ENCODE measurements around the gene SND1.

SND1 gene

DNA sequence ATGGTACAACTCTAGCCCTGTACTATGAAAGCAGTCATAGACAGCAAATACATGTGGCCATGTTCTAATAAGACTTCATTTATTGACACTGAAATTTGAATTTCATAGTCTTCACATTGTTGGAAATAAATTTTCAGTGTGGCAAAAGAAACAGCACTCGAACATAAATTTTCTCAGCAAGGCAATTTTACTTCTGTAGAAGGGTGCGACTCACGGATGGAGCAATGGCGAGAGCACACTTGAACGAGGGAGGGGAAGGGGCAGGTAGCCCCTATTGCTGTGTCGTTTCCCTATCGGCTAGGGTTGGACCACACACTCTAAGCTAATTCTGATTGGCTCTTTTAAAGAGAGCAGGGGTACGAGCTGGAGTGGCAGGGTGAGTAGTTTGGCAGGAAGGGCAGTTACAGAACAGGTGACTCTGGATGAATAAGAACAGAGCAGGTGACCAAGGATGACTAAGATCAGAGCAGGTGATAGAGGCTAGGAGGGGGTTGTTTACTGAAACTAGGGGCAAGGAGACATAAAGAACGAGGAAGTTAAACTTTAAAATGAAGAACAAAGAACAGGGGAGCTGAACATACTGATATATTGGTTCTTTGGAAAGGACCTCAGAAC, 327.2 kb downstream of the SND1 start:
- no peak for DNase-seq

DNA sequence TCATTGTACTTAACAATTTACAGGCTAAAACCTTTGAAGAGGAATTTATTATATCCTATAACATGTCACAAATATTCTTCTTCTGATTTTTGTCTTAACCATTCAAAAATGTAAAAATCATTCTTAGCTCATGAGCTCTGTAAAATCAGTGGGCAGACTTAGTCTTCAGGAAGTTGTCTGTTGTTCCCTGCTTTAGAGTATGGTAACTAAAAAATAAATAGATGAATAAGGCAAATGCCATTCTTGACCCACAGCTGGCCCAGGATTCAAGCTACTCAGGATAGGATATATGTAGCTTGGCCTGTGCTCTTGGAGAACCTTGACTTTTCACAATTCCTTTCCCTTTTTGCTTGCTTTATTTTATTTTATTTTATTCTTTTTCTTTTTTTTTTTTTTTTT, 327.7 kb downstream of the SND1 start:
- DNase-seq, result no peak

DNA sequence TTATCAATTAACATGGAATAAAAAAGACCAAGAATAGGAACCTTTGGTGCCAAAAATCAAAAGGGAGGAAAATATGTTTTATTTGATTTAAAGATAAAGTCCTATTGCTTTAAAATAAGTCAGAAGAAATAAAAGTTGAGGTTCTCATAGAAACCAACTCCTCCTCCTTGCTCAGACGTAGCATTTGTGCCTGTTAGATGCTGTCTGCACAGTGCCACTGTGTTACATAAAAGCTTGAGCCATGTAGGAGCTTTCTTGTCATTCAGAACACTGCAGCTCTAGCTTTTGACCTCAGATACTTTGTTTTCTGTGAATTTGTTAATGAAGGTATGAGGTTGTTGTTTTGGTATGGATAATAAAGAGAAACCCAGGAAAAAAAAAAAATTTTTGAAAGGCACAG, 328.9 kb downstream of the SND1 start:
- DNase-seq, result no peak

DNA sequence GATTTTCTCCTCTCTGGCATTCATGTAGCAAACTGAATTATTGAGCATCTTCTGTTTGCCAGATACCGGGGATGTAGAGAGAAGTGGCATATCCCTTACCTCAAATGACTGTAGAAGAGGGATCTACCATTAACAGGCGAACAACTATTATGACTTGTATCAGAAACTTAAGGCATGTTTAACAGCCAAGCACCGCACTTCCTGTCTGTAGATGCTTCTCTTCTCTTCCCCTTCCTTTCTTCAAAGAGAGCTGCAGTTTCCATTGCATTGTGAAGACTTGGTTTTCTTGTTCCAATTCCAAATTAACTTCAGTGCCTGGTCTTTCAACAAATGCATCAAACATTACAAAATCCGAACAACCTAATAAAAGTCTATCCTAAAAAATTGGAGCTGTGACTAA, 330.0 kb downstream of the SND1 start:
- DNase-seq, result no peak

DNA sequence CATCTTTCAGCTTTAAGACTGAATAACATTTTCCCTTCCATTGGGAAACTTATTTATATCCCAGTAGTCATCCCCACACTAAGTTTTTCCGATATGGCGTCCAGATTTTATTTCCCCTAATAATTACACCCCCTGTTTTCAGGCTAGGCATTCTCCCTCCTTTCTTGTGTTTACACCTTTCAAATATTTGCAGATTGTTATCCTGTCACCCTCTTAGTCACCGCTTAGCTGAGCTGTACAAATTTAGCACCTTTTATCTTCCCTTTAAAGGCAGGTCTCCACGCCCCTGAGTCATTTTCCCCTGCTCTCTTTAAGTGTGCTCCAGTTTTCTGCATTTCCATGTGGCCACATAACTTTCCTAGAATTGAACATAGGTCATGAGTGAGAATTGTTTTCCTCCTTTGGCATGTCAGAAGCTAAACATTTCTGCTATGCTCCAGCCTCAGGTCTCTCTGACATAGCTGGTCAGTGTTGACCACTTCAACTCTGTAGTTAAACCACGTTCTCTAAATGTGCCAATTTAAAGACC, 331.9 kb downstream of the SND1 start:
- DNase-seq, result no peak

DNA sequence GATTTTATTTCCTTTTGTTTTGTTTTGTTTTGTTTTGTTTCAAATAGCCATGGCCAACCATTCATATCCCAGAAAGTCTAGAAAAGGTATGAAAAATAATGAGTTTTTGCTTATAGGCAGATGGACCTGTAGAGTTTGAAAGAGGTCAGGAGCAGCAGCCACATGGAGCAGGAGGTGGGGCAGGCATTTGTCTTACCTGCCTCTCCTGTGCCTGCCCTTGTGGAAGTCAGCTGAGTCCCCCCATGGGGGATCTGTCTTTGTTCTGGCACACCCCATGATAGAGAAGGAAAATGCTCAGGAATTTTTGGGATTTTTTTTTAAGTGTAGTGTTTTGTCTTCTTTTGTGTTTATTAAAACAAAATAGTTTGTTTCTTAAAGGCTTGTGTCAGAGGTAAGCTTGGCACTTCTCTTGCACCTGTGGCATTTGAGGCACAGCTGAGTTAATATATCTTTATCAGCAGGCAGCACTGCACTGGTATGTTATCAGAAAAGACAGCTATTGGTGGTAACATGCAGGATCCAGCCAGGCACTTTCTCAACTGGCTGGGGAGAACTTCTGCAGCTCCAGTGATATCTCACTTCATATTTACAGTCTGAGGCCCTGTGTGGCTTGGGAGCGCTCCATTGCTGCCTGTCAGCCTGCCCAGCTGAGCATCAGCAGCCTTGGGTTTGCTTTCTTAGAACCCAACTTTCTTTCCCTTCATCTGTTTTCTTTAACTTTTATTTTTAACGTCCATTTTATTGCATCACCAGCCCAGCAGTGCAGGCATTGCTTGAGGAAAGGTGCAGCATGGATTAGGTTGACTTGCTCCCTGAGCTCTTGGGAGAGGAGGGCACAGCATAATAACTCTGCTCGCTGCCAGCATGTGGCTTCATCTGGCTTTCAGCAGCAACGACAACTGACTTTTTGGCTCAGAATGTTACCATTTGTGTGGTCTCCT, 334.9 kb downstream of the SND1 start:
- DNase-seq, result no peak

DNA sequence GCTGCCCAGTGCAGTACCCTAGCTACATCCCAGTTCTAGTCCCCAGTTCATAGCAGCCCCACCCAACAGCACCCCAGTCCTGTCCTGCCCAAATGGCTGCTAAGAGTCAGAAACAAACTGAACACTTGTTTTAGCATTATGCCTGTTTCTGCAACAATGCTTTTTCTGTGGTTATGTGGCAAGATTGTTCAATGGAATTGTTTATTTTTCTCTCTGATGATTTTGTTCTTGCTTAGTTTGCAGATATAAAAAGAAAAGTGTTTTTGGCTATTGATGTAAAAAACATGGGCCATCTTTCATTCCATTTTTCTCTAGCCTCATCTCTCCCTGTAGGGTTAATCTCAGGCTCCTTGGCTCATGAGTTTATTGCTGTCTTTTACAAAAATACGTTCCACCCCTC, 336.8 kb downstream of the SND1 start:
- DNase-seq, result no peak

DNA sequence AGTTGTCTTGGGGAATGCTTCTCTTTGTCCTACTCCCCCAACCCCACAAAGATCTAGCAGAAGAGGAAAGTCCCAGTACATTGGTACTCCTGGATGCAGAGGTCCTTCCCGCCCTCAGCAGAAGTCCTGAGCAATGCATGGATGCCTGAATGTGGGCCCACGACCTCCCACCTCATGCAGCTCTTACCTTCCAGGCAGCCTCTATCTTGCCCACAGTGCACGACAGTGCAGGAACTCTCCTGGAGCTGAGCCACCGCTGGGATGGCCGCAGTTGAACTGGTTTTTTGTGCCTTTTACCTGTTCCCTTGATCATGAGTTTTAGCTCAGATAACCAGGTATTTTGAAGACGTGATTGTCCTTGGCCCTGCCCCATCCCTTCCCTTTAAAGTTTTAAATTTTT, 341.3 kb downstream of the SND1 start:
- DNase-seq, result no peak

DNA sequence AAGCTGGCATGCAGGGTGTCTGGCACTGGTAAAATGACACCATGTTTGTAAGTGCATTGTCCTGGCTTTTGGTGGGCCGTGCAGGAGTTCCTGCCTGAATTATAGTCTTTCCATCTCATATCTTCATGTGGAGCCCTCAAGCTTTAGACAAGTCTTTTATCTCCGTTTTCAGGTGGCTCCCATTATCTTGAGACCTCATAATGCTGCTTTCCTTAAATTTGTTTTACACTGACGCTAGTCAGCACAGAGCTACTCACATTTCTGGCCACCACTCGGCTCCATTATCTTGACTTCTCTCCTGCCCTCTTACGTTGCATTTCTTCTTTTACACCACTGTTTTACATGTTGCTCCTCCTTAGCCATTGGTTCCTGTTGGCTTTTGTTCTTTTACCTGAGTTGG, 342.0 kb downstream of the SND1 start:
- DNase-seq, result no peak

DNA sequence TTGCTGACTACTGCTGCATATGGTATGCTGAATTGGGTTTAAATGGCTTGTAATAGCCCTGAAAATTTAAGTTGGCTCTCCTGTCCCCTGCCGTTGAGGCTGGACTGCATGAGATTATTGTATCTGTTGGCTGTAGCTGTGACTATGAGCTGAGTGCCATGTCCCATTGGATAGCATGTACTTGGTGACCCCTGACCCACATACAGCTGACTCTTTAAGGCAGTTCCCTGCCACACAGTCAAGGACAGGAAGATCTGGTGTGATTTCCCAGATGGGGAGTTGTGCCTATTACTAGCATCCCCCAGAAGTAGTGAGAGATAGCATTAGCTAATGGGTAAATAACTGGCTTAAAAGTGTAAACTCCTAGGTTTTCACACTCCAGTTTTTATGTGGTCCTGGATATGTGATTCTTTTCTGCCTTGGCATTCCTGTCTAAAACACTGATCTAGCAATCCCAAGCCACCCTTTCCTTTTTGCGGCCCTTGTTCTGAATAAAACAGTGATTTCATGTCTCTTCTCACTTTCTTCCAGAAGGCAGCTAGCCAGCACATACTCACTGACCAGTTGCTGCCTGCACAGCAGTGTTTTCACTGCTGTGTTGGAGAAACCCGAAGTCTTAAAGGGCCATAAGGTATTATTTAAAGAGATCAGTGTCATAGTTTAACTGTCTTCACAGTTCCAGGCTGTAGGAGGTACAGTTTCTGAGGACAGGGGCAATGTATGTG, 343.3 kb downstream of the SND1 start:
- no peak for DNase-seq

DNA sequence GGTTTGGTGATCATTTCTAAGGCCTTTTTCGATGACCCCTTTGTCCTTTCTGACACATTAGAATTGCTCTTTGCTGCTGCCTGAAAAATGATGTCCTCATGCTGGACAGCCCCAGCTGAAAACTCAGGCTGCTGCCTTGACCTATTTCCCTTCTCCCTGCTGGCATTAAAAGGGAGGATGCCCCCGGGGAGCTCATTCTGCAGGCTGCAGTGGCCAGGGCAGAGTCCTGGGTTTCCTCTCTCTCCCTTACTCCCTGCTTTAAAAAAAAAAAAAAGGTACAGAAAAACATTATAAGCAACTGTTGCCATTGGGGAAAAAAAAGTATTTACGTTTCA, 343.9 kb downstream of the SND1 start:
- no peak for DNase-seq

DNA sequence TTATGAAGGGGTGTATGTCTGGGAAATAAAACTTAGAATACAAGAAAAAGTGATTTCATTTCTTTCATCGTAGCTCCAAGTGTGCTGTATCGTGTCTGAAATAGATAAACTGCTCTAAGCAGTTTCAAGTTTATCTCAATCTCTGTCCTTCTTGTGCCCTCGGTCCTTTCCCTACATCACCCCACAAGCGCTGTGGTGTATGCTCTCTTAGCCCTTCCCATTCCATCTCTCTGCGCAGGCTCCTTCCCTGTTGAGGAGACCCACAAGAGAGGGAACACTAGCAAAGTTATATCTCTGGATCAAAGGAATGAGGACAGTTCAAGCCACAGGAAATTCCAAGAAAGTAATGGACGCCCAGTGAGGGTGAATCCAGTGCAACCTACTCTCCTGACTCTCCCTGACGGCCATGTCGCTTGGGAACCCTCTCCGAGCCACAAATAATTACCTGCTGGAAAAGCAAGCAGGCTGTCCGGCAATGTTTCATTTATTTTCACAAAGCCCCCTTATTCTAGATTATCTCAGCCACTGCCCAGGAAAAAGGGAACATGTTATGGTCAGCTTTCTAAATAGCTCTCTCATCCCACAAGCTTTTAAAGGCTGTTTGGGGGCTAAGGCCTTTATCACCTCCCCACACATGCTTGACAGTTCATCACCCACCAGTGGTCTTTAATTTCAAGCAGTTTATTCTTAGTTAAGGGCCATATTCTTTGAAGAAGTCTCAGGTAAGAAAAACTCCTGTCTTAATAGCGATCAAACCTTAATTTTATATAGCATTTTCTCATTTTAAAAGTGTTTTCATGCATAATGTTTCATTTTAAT, 344.5 kb downstream of the SND1 start:
- no peak for DNase-seq

DNA sequence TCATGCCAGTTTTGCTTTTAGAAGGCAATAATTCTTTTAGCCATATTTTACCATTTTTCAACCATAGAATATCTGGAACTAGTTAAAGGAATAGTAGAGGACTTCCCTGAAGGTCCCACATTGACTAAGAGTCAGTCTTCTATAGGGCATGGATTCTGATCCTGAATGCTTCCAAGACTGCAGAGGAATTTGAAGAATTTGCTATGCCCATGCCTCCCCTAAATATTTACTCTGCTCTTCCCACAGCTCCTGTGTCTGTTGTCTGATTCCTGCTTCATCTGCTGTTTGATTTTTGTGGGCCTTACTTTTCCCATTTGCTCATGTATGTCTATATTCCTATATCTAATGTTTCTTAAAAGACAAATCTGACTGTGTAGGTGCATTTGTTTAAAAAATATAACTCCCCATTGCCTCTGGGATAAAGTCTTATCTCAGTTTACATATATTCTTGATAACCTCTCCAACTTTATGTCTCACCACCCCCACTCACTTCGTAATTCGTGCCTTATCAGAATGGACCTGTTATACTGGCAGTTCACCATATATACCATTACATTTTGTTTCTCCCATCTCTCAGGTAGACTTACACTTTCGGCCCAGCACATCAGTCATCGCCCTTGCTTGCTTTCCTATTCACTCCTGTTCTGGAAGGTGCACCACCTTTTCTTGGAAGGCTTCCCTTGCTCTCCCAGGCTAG, 345.4 kb downstream of the SND1 start:
- DNase-seq, result no peak

DNA sequence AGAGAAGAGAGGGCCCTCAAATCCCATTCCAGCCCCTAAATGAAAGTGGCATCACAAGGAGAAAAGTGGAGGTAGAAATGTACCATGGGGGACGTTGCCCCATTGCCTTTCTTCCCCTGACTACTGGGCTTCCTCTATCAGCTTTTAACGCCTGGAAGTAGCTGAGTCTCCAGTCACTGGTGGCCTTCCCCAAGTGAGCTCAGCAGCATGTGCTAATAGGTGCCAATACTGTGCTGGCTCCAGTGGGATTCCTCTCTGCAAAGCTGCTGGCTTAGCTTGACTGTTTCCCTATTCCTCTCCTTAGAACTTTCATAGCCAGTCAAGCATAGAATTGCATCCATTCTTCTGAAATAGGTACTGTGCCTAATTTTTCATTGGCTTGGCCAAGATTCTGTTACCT, 346.7 kb downstream of the SND1 start:
- DNase-seq, result no peak

DNA sequence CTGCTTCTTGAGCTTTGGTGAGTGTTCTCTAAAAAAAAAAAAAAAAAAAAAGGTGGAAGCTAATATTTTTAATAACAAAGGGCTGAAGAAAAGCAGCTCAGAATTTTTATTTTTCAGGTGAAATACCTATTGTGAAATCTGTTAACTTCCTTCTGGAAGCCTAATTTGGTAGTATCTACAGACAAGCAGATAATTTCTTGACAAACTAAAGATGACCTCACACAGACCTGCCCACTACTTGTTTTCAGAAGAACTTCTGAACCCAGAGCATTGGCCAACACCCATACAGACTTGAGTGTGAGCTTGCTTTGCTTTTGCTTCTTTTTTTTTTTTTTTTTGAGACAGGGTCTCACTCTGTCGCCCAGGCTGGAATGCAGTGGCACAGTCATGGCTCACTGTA, 348.1 kb downstream of the SND1 start:
- no peak for DNase-seq

DNA sequence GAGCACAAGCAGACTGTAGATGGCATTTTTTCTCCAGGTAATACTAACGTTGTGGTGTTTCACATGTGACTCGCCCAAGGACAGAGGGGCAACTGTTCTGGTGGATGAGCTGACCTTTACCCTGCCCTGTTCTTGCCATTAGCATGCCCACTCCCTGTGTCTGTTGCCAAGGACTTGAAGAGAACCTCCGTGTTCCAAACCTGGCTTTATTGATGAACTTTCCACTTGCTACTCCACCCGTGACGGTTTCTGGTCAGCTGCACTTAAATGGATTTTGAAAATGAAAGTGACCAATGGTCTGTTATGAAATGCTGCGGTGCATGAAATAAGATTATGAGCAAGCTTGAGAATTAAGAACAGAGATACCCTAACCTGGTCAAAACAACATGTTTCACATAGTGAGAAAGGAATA, 348.9 kb downstream of the SND1 start:
- DNase-seq, result no peak

DNA sequence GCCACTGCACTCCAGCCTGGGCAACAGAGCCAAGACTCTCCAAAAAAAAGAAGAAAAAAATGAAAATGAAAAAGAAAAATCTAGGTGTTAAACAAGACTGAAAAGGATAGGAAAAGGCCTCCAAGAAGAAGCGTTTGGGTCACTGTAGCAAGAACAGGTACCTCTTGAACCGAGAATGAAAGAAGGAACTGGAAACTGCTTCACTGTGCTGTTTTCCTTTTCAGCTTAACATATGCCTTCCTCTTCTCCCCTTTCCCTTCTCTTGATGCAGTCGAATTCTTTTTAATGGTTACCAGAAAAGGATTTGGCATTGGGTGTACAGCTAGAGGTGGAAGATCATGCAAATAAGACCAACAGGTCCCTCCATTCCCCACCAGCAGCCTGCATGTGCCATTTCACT, 351.2 kb downstream of the SND1 start:
- no peak for DNase-seq

DNA sequence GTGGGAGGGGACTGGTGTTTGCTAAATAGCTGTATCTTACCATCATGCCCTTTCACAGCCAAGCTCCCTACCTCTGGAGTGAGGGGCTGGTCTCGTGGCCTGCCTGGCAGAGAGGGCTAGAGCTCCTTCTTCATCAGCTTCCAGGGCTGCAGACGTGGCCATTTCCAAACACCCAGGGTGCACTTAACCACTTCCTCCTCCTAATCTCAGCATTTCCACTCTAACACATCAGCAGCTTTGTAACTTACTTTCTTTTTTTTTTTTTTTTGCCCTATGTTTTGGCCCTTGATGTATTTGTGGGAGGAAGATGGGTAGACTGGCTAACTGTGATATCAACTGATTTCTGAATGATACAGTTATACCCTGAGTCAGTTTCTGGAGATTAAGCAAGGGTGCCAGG, 351.8 kb downstream of the SND1 start:
- no peak for DNase-seq

DNA sequence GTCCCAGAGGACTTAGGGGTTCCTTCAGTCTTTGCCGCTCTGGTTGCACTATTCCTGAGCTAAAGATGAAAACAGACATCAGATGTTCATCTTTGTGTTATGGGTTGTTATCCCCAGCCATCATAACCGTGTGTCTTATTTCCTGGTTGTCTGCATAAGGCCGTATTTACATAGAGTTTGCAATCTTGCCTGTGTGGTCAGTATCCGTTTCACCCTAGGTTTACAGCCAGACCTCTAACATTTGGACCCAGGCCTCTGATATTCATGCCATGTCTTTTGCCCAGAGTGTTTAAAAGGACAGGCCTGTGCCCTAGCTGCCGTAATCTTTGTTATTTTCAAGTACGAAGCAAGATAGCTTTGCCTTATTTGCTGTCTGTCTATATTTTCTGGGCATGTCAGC, 352.6 kb downstream of the SND1 start:
- DNase-seq, result no peak

DNA sequence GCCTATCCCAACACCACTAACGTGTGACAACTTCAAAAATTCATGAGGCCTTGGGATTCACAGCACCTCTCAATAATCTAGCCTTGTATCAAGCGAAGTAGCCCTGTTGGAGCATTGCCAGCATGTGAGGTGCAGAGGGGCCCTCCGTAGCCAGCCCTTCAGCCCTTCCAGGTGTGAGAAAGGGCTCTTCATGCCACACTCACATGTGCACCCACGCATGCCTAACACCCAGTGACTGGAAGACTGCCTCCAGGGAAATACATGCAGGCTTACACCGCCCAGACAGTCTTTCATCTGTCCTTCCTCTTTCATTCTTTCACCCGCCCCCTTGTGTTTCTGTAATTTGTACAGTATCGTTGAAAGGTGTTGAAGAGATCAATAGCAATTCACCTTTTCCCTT, 353.1 kb downstream of the SND1 start:
- no peak for DNase-seq

DNA sequence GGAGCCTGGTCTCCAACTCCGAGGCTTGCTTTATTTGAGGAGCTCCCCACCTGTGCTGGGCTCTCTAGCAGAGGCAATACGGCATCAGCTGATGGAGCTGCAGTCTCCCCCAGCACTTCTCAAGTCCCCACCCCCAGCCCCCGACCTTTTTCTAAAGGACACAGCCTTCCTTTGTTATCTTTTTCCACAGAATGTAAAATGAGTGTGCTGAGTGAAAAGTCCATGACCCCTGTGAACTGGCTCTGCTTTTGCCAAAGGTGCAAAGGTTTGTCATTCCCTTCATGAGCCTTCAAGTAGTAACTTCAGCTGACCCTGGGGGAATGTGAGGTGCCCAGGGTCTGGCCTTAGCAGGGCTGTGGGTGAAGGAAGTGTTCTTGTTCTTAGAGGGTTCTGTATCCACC, 353.8 kb downstream of the SND1 start:
- no peak for DNase-seq
